ENCODE results near the gene ARHGAP24. TPM values are rescaled to one million over a fixed set of nuclear protein-coding genes. Genes with fewer than 3 reads are reported as not detected.

Gene ARHGAP24
- total RNA-seq, 1 donor, result 52.5 TPM

DNA sequence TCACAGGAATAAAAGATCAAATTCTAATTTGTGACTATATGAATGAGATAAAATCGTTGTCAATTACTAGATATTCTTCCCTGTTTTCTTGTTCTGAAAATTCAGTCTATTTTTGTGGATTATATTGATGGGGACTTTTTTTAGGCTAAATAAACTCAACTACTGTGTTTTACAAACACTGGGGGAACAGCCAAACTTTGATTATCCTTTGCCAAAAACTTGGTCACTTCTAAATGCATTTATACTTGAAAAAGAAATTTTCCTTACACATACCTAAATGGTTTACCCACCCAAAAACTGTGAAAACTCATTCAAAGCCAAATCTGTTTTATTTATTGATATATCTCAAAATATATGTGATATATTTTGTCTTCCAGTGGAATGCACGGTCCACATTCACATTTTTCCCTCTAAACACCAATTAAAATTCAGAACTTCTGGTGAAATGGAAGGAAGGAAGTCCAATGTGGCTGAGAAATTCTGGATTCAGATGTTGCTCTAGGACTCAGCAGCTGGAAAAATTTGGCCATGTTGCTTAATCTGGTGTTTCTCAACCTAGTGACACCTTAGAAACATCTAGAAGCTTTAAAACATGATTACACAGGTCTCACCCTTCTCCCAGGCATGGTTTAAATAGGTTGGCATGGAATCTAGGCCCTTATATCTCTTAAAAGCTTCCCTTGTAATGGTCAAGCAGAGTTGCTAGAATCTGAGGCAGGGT is 28.6 kb upstream of the ARHGAP24 start:
- no peaks in the 10 kb centered on the region for H3K27me3 ChIP-seq (ENCODE audit: insufficient read depth, low read length)
- DNase-seq (ENCODE audit: insufficient read length, low spot score, missing footprints), result no peak
- H3K27ac ChIP-seq (ENCODE audit: low read depth, low read length), result no peak overlapping the region
- H4K20me1 ChIP-seq (ENCODE audit: insufficient read depth, low read length), result no peaks in the 10 kb centered on the region
- H3K4me1 ChIP-seq (ENCODE audit: insufficient read depth, low read length), result no peaks in the 10 kb centered on the region
- H3K36me3 ChIP-seq (ENCODE audit: insufficient read depth, low read length), result no peaks in the 10 kb centered on the region
- no peaks in the 10 kb centered on the region for H3K79me2 ChIP-seq (ENCODE audit: insufficient read depth, low read length)
- no peaks in the 10 kb centered on the region for H3K9me3 ChIP-seq (ENCODE audit: low read depth, low read length)
- no peak overlapping the region for H2AFZ ChIP-seq (ENCODE audit: low read length)
- no peak overlapping the region for H3K4me2 ChIP-seq (ENCODE audit: insufficient read depth, low read length)
- TF ChIP-seq, protein P1, sequence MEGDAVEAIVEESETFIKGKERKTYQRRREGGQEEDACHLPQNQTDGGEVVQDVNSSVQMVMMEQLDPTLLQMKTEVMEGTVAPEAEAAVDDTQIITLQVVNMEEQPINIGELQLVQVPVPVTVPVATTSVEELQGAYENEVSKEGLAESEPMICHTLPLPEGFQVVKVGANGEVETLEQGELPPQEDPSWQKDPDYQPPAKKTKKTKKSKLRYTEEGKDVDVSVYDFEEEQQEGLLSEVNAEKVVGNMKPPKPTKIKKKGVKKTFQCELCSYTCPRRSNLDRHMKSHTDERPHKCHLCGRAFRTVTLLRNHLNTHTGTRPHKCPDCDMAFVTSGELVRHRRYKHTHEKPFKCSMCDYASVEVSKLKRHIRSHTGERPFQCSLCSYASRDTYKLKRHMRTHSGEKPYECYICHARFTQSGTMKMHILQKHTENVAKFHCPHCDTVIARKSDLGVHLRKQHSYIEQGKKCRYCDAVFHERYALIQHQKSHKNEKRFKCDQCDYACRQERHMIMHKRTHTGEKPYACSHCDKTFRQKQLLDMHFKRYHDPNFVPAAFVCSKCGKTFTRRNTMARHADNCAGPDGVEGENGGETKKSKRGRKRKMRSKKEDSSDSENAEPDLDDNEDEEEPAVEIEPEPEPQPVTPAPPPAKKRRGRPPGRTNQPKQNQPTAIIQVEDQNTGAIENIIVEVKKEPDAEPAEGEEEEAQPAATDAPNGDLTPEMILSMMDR (IDR thresholded peaks at IDR 0.05; ENCODE audit: extremely low read depth, low read depth, low read length), result no peak
- H3K4me3 ChIP-seq (ENCODE audit: insufficient read depth, low read length), result no peak overlapping the region

DNA sequence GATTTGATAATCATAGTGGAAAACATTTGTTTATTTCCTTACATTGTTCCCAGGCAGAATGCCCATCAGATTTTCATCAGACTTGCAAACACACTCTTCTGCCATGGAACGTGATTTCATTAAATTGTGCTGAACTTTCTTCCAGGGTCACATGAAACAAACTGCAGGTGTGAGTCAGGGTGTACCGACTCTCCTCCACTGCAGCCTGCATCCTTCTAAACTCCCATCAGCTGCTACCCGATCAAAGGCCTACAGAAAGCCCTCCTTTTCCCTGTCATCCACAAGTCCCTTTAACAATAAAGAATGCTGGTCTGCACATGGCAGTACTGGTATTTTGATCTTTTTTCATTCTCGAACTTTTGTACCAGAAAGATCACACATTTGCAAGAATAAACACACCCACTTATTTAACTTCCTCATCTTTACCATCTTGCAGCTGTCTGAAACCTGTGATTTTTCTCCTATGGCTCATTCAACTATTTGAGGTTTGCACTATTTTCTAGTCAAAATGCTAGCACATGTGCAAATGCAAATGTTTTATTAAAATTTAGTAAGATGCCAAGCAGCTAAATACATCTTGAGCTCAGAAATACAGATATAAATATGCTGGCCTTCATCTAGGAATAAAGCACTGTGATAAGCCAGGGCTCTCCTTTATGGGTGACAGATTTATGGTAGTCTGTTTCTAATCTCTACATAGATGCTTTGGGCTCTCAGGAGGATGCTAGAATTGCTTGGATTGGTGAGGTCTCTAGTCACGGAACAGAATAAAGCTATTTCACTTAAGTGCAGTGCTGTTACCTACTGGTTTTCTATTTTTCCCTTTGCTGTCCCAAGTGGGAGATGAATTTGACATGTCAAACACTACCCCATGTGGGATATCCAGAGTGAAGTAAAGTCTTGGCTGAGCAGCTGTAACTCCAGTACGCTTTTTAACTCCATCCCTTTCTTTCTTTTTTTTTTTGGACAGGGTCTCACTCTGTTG is 25.8 kb upstream of the ARHGAP24 start:
- Histone ChIP-seq H3K79me2 (ENCODE audit: insufficient read depth, low read length) (no peaks in the 10 kb centered on the region), H3K27me3 (ENCODE audit: insufficient read depth, low read length) (no peaks in the 10 kb centered on the region), H3K4me2 (ENCODE audit: insufficient read depth, low read length) (no peak overlapping the region), H4K20me1 (ENCODE audit: insufficient read depth, low read length) (no peaks in the 10 kb centered on the region), H3K4me1 (ENCODE audit: insufficient read depth, low read length) (no peaks in the 10 kb centered on the region), H2AFZ (ENCODE audit: low read length) (no peak overlapping the region), H3K27ac (ENCODE audit: low read depth, low read length) (no peak overlapping the region), H3K36me3 (ENCODE audit: insufficient read depth, low read length) (no peaks in the 10 kb centered on the region), H3K4me3 (ENCODE audit: insufficient read depth, low read length) (no peak overlapping the region), H3K9me3 (ENCODE audit: low read depth, low read length) (no peaks in the 10 kb centered on the region)
- DNase-seq (ENCODE audit: insufficient read length, low spot score, missing footprints), result no peak
- TF ChIP-seq, protein P1 (IDR thresholded peaks at IDR 0.05; ENCODE audit: extremely low read depth, low read depth, low read length), result no peak

DNA sequence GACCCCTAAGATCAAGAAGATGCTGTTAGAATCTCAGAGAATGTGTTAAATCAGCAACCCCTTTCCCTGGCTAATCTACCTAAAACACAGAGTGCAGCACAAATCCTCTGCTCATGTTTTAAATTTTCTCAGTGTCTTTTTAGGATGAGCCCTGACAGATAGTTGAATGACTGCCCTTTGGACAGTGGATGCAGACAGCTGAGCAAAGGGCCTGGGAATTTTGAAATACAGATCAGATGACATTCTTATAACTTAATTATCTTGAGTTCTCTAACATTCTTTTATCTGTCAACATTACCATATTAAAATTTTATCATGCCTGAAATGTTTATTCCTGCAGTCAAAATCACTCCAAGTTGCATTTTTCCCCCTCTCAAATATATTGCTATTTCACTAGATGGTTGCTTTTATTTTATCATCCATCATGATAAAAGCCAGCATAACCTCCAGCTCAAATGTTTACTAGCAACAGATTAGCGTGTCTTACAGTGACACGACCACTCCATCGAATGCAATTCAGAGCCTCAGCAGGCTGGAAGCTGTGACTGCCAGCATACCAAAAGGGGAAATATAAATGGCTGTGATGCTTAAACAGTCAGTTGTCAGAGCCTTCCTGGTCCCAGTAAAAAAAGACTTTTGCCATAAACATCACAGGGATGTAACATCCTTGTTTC is 22.8 kb upstream of the ARHGAP24 start:
- Histone ChIP-seq H4K20me1 (ENCODE audit: insufficient read depth, low read length) (no peaks in the 10 kb centered on the region), H3K4me2 (ENCODE audit: insufficient read depth, low read length) (no peak overlapping the region), H3K4me3 (ENCODE audit: insufficient read depth, low read length) (no peak overlapping the region), H3K27me3 (ENCODE audit: insufficient read depth, low read length) (no peaks in the 10 kb centered on the region), H3K9me3 (ENCODE audit: low read depth, low read length) (no peaks in the 10 kb centered on the region), H3K4me1 (ENCODE audit: insufficient read depth, low read length) (no peaks in the 10 kb centered on the region), H3K27ac (ENCODE audit: low read depth, low read length) (no peak overlapping the region), H3K36me3 (ENCODE audit: insufficient read depth, low read length) (no peaks in the 10 kb centered on the region), H2AFZ (ENCODE audit: low read length) (no peak overlapping the region), H3K79me2 (ENCODE audit: insufficient read depth, low read length) (no peaks in the 10 kb centered on the region)
- no peak for DNase-seq (ENCODE audit: insufficient read length, low spot score, missing footprints)
- TF ChIP-seq, protein P1 (IDR thresholded peaks at IDR 0.05; ENCODE audit: extremely low read depth, low read depth, low read length), result no peak
